K562 (cell line): ENCODE measurements around the gene TANC1. TPM values are rescaled to one million over a fixed set of nuclear protein-coding genes. Genes with fewer than 3 reads are reported as not detected.

ENCODE experiments used
- CHD1 ChIP-seq: fragments of 200-600 bp; sonication (generic); IDR thresholded peaks from one replicate; pipeline ENCODE4 v1.6.1; 2012; ENCODE audit warnings: mild to moderate bottlenecking, moderate library complexity, low read length, inconsistent platforms
- CHD7 ChIP-seq: fragments of 200-600 bp; sonication (generic); IDR thresholded peaks from one replicate; pipeline ENCODE4 v1.6.1; 2012; ENCODE audit warnings: mild to moderate bottlenecking, low read depth, low read length, inconsistent platforms
- L3MBTL2 ChIP-seq: fragments of 450-650 bp; IDR thresholded peaks from 2 replicates; pipeline ENCODE4 v1.6.1; 2016; ENCODE audit warnings: mild to moderate bottlenecking, moderate library complexity
- MAFF ChIP-seq: IDR thresholded peaks from 2 replicates; pipeline ENCODE4 v1.6.1; 2012; ENCODE audit warnings: low read length, improper control_type of control experiment
- NFE2 ChIP-seq: IDR thresholded peaks from 2 replicates; pipeline ENCODE4 v1.6.1; 2014; ENCODE audit warnings: antibody characterized with exemption, low read depth
- POLR3G ChIP-seq: IDR thresholded peaks from 2 replicates; pipeline ENCODE4 v1.6.1; 2011; ENCODE audit not compliant: insufficient read length, insufficient replicate concordance; ENCODE audit errors: extremely low read depth
- RHOXF2B ChIP-seq: fragments of 250-450 bp; sonication (Bioruptor Pico); conservative IDR thresholded peaks from 2 replicates; pipeline ENCODE4 v1.5.1; 2021
- SFPQ ChIP-seq: fragments of 200-400 bp; formaldehyde crosslinking; IDR thresholded peaks from 2 replicates; pipeline ENCODE4 v1.6.1; 2017; ENCODE audit warnings: mild to moderate bottlenecking, low read depth, low read length, moderate library complexity
- THRAP3 ChIP-seq: fragments of 450-650 bp; IDR thresholded peaks from 2 replicates; pipeline ENCODE4 v1.6.1; 2016; ENCODE audit warnings: mild to moderate bottlenecking, inconsistent platforms, borderline replicate concordance
- ZBTB9 ChIP-seq: fragments of 450-650 bp; formaldehyde crosslinking; IDR thresholded peaks from 2 replicates; pipeline ENCODE4 v1.4.0; 2020; ENCODE audit warnings: mild to moderate bottlenecking, moderate library complexity
- ZFP1 ChIP-seq: fragments of 450-650 bp; formaldehyde crosslinking; IDR thresholded peaks from 2 replicates; pipeline ENCODE4 v1.4.0; 2020; ENCODE audit warnings: mild to moderate bottlenecking, mixed read lengths
- ZFP30 ChIP-seq: fragments of 250-450 bp; sonication (Bioruptor Pico); IDR thresholded peaks from 2 replicates; pipeline ENCODE4 v1.8.0; 2022; ENCODE audit warnings: moderate library complexity, mild to moderate bottlenecking, inconsistent platforms, borderline replicate concordance
- ZNF316 ChIP-seq: fragments of 450-650 bp; IDR thresholded peaks from 2 replicates; pipeline ENCODE4 v1.6.1; 2016
- ZNF551 ChIP-seq: fragments of 250-450 bp; sonication (Bioruptor Pico); IDR thresholded peaks from 2 replicates; pipeline ENCODE4 v1.5.0; 2021; ENCODE audit warnings: mild to moderate bottlenecking, moderate library complexity
- ZNF699 ChIP-seq: fragments of 250-450 bp; sonication (Bioruptor Pico); IDR thresholded peaks from 2 replicates; pipeline ENCODE4 v1.8.0; 2021; ENCODE audit warnings: mild to moderate bottlenecking, moderate library complexity; ENCODE audit not compliant: insufficient replicate concordance
- polyA plus RNA-seq, 8 experiments: library from polyadenylated mRNA; depleted of rRNA in 4 of 8; stranded (reverse) in 5 of 8; unstranded in 3 of 8; fragments of >200 nt; fragmentation: Nextera tagmentation in 2 of 8; fragmentation: Illumina TruSeq in 1 of 8; extraction: Ambion mirVana in 2 of 8; extraction: Trizol in 1 of 8; gene quantifications; 2 replicates each; pipeline versions ENCODE4 v1.2.1 to v1.2.3, GENCODE V29; 2011 to 2014; ENCODE audit warnings: inconsistent platforms in 1 of 8, missing spikeins in 1 of 8
- total RNA-seq, 7 experiments: library from RNA; depleted of rRNA in 6 of 7; stranded (reverse); fragments of >200 nt in 6 of 7; fragmentation: Illumina TruSeq in 2 of 7; extraction: Trizol in 2 of 7; gene quantifications; 2 replicates each; pipeline versions ENCODE4 v1.2.1 to v1.2.3, GENCODE V29; 2011 to 2021; ENCODE audit warnings: low replicate concordance in 1 of 7

Gene TANC1
- total and polyA plus RNA-seq, 9 of the 15 experiments (the other 6 are each of a cell fraction or from before 2014, with no cell fraction given): under 0.01 to 0.20 (median 0.07) TPM; not detected in 1

- TF ChIP-seq SFPQ: no peak
- TF ChIP-seq ZNF699 (CRISPR knock-in tag): no peak
- TF ChIP-seq NFE2: peak; percentile 48; the same call in 1 of the 2 replicates
- TF ChIP-seq ZFP30 (CRISPR knock-in tag): no peak
- no peak for TF ChIP-seq CHD7
- peak; percentile 68 for TF ChIP-seq ZNF316
- TF ChIP-seq ZNF551 (CRISPR knock-in tag): no peak
- no peak for TF ChIP-seq THRAP3
- TF ChIP-seq MAFF: peak; percentile 17; the same call in 1 of the 2 replicates
- TF ChIP-seq ZFP1 (CRISPR knock-in tag): no peak
- TF ChIP-seq RHOXF2B (CRISPR knock-in tag): no peak
- no peak for TF ChIP-seq L3MBTL2
- no peak for TF ChIP-seq ZBTB9 (CRISPR knock-in tag)
- TF ChIP-seq POLR3G: no peak
- TF ChIP-seq CHD1: no peak
Measured at GRCh38 chr2:159147690-159148089, 179.2 kb downstream of the TANC1 start (continued).
